IPS-NIHi11 (cell line): ENCODE results near the gene TPPP2.
"Not testable (repeated sequence)": the region's sequence is repeated elsewhere in the genome, so short reads cannot be mapped to it uniquely, and the experiment has no call there.

Experiments used
- DNase-seq: peaks from one replicate; pipeline ENCODE4 v3.0.0; 2012; ENCODE audit warnings: mixed read lengths, low spot score

TPPP2 gene

GRCh38 chr14:21029917-21030316 is at the start of gene TPPP2:
TSS of gene TPPP2 (plus strand) at chr14:21030217. CDS start at chr14:21030582, 365 bp downstream.
- no peak for DNase-seq

DNA sequence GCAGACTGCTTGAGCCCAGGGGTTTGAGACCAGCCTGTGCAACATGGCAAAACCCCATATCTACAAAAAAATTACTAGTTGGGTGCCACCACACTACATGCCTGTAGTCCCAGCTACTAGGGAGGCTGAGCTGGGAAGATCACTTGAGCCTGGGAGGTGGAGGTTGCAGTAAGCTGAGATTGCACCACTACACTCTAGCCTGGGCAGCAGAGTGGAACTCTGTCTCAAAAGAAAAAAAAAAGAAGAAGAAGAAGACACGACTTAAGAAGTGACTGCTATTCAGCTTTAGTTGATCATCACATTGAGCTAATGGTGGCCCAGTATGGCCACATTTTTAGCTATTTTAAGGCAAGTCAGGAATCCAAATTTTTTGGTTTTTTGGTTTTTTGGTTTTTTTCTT is 49.1 kb upstream of the TPPP2 start:
- DNase-seq = no peak

GRCh38 chr14:20982646-20983369 is 47.2 kb upstream of the TPPP2 start:
- DNase-seq = no peak

GRCh38 chr14:20985650-20986049 is 44.4 kb upstream of the TPPP2 start:
- DNase-seq = not testable (repeated sequence)

DNA sequence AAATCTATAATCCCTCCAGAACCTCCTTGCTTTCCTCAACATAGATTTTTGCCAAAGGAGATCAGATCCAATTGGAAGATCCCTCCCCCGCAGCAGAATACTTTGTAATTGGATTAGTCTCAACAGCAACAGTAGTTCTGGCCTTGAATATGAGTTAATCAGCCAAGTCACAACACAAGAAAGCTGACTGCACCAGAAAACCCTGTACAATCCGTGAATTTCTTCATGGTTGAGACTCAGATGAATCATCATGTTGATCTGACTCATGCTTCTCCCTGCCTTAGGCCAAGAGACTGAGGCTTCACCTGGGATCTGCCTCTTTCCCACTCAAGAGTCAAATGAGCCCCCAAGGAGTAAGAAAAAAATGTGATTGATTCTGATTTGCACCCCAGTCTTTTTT is 43.2 kb upstream of the TPPP2 start:
- no peak for DNase-seq

- DNase-seq = no peak
These were observed 41.1 kb upstream of the TPPP2 start for GRCh38 chr14:20988717-20989470.

DNA sequence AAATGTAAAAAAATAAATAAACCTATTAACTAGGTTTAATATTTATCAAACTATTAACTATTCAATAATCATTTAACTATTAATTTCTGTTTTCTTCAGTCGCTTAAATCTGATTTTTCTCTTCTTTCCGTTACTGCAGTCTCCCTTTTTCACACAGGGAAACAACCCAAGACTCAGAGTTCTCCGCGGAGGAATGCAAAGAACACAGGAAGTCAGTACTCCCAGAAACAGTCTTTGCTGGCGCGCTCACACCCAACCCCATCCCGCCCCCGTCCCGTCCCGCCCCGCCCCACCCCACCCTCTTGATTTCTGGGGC is 40.6 kb upstream of the TPPP2 start:
- DNase-seq = no peak

- DNase-seq = peak; percentile 92
These were observed 40.0 kb upstream of the TPPP2 start, which contains the start of gene METTL17 for GRCh38 chr14:20989787-20990600. TSS of gene METTL17 (plus strand) at chr14:20989980. CDS start at chr14:20990003, 23 bp downstream.

DNA sequence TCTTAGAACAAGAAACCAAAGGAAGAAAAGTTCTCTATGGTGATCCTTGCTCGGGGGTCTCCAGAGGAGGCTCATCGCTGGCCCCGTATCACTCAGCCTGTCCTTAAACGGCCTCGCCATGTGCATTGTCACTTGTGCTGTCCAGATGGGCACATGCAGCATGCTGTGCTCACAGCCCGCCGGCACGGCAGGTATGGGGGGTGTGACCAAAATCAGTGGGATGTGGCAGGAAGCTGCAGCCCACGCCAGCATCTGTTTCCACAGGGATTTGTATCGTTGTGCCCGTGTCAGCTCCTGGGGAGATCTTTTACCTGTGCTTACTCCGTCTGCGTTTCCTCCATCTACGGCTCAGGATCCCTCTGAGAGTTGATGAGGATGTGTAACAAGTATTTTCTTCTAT is 33.5 kb upstream of the TPPP2 start:
- no peak for DNase-seq

GRCh38 chr14:20997115-20997514 is 32.9 kb upstream of the TPPP2 start:
- no peak for DNase-seq

DNA sequence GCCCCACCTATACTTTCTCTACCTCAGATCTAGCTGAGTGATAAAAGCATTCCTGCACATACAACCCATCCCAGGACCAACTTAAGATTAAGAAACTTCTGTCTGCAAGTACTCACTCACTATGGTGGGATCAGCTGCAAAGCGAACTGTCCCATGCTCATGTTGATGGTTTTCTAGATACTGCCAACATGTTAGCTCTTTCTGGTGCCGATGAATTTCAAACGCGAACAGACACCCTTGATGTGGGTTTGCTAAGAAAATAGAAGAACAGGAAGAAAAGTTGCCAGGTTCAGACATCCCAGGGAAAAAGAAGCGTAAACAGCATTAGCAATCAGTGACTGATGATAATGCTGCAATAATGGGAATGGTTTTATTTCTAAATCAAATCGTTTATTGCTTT is 32.5 kb upstream of the TPPP2 start:
- DNase-seq = no peak

- DNase-seq = no peak
These were observed 31.9 kb upstream of the TPPP2 start for GRCh38 chr14:20998139-20998538.

DNA sequence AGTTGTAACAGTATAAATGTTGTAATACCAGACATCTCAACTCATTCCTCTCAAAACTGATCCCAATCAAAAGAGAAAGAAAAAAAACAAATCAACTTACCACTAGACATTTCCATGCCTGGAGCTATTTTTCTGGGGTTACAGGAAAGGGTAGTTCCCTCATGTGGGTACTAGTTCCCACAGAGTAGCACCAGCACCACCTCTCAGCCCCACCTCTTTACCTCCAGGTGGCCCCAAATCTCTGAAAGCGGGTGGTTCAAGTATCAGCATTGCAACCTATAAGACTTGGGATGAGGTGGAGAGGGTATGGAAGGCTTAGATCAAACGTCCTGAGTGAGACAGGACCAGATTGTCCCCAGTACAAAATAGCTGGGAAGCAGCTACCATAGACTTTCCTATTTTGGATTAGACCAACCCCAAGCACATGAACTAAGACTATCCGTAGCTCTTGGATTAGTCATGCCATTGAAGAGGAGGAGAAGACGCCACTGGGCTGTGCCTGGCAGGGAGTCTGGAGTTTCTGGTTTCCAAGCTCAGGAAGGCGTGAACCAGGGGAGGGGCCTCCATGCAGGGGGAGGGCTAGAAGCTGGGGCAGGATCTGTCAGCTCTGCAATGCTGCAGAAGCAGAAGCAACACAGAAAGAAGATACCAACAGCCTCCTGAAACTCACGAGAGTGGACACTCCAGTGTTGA is 31.2 kb upstream of the TPPP2 start, which contains the start of gene SLC39A2:
Gene SLC39A2 (plus strand): TSS at position 620 of the 693 bp plus-strand sequence. CDS start 154 bp downstream, outside the sequence.
- peak; percentile 76 for DNase-seq

- DNase-seq = no peak
These were observed 30.4 kb upstream of the TPPP2 start for GRCh38 chr14:20999591-20999990.

GRCh38 chr14:21001218-21001617 is 28.8 kb upstream of the TPPP2 start:
- no peak for DNase-seq

DNA sequence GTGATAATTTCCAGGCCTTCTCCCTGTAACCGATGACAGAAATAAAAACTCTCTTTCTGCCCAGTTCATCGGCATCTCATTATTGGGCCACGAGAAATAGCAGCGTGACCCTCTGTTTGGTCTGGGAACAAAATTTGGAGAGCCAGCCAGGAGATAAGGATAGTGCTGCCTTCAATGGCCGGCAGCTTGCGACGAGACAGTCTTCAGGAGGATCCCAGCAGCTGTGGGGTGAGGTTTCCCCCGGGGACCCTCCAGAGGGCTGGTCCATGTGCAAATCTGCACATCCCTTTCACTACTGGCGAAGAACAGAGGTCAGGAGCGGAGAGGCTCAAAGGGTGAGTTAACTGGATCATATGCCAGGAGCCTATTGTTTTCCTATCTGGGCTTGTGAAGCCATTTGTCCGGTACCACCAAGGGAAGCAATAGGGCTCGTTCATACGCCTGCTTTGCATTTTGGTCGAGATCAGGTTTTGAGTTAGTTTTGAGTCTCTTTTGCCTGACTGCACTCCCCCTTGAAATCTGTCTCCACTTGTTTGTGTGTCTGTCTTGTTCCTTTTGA is 26.1 kb upstream of the TPPP2 start:
- DNase-seq = no peak

GRCh38 chr14:21009721-21010120 is 20.3 kb upstream of the TPPP2 start:
- DNase-seq = not testable (repeated sequence)

- no peak for DNase-seq
These were observed 18.9 kb upstream of the TPPP2 start for GRCh38 chr14:21011136-21011535.

- DNase-seq = peak; percentile 81
These were observed 15.2 kb upstream of the TPPP2 start for GRCh38 chr14:21014761-21015190.

GRCh38 chr14:21015312-21015711 is 14.7 kb upstream of the TPPP2 start:
- no peak for DNase-seq

- no peak for DNase-seq
These were observed 13.4 kb upstream of the TPPP2 start for GRCh38 chr14:21016413-21017190.
